GM10847 (cell line): ENCODE data around the gene PRPF39.

Experiments used
- POLR2A ChIP-seq: IDR thresholded peaks from 2 replicates; pipeline ENCODE4 v1.6.1; 2011; ENCODE audit not compliant: insufficient read length; ENCODE audit errors: extremely low read depth

PRPF39 gene

GRCh38 chr14:45068396-45068795, 15.5 kb upstream of the PRPF39 start:
- no peak for TF ChIP-seq POLR2A

DNA sequence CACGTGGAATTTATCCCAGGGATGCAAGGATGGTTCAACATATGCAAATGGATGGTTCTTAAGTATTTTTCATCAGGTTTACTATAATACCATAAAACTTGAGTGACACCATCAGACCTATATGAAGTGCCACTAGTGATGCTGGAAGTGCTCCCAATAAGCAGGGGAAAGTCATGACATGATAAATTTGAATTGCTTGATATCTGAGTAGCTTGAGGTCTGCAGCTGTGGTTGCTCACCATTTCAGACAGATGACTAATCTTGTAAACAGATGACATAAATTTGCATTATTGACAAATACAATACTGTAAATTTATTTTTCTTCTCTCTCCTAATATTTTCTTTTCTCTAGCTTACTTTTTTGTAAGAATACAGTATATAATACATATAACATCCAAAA, 13.7 kb upstream of the PRPF39 start:
- no peak for TF ChIP-seq POLR2A

- TF ChIP-seq POLR2A = no peak
Measured at GRCh38 chr14:45072126-45072525, 11.8 kb upstream of the PRPF39 start.

DNA sequence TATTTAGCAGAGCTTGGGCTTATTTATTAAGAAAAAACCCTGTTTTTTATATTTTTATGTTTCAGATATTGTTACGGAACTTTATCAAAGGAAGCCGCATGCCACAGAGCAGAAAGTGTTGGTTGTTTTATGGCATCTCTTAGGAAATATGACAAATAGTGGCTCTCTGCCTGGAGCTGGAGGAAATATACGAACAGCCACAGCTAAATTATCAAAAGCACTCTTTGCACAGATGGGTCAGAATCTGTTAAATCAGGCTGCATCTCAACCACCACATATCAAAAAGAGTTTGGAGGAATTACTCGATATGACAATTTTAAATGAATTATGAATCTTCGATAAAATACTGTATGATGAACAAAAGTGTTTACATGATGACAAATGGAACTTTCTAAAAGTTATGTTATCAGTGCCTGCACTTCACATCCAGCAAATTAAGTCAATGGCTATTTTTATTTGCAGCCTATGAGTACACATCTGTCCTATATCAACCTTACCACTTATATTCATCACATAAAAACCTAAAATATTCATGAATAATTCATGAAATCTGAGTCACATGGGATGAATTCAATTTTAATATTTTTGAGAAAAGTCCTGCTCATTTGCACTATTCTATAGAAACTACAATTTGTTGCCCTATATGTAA, 10.6 kb upstream of the PRPF39 start:
- TF ChIP-seq POLR2A = no peak

- TF ChIP-seq POLR2A = no peak
Measured at GRCh38 chr14:45078323-45078722, 5.6 kb upstream of the PRPF39 start.

- no peak for TF ChIP-seq POLR2A
Measured at GRCh38 chr14:45082420-45082819, 1.5 kb upstream of the PRPF39 start.

GRCh38 chr14:45083617-45083975, 320 bp upstream of the PRPF39 start:
- TF ChIP-seq POLR2A = no peak

DNA sequence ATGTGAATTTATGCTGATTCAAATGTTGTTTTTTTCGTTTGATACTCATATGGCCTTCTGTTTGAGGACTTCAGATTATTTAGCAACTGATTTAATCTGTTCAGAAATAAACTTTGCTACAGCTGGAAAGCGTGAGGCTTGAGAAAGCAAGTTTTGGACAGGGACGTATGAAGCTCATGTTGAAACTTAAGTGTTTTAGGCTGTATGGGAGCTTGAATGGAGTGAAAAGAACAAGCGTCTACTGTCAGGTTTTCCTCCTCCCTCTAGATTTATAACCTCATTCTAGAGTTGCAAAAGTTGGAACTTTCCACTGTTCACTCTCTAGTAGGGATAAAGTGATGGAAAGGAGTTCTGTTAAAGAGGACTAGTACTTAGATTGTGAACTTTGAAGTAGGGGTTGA, 1.0 kb downstream of the PRPF39 start:
- TF ChIP-seq POLR2A = no peak

- no peak for TF ChIP-seq POLR2A
Measured at GRCh38 chr14:45089813-45090212, 5.9 kb downstream of the PRPF39 start.

DNA sequence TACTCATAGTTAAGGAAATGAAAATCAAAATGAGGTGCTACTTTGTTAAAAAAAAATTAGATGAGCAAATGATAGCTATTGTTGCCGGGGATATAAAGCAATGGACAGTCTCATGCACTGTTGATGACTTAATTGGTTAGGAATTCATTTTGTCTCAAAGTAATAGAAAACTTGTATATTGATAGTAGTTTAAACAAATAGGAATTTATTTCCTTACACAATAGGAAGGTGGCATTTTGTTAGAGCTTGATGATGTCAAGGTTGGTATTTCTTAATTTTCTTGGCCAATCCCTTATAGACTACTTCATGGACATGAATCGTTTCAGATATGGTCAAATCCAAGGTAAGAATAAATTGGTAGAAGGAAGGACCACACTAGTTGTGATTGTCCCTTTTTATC, 7.8 kb downstream of the PRPF39 start:
- no peak for TF ChIP-seq POLR2A

DNA sequence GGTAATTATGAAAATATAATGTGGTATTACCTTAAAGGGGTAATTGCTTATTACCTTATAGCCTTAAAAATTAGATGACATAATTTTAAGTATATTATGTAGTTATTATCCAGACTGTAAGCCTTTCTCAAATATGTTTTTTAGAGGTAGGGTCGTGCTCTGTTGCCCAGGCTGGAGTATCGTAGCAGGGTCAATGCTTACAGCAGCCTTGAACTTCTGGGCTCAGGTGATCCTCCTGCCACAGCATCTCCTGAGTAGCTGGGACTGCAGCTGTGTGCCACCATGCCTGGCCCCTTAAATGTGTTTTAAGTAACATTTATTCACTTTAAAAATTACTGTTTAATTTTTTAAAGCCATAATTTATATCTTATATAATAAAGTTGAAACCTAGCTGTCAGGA, 10.4 kb downstream of the PRPF39 start:
- no peak for TF ChIP-seq POLR2A

GRCh38 chr14:45095143-45095542, 11.2 kb downstream of the PRPF39 start:
- TF ChIP-seq POLR2A = no peak

DNA sequence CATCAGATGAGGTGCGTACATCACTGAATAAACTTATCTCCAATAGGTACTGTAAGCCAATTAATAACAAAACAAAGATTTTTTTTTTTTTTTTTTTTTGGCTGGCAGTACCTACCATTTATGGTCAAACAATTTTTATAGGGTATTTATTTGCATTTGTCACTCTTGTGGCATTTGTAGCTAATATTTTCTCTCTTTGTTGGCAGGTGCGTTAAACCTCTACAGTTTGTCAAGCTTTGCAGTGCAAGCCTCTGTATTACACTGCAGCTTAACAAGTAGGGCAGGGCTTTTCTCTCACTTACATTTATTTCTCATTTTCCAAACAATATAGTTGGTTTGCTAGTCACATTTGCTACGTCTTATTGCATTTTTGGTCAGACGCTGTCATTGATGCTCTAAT, 12.3 kb downstream of the PRPF39 start:
- TF ChIP-seq POLR2A = no peak

GRCh38 chr14:45103806-45104205, 19.9 kb downstream of the PRPF39 start:
- TF ChIP-seq POLR2A = no peak

DNA sequence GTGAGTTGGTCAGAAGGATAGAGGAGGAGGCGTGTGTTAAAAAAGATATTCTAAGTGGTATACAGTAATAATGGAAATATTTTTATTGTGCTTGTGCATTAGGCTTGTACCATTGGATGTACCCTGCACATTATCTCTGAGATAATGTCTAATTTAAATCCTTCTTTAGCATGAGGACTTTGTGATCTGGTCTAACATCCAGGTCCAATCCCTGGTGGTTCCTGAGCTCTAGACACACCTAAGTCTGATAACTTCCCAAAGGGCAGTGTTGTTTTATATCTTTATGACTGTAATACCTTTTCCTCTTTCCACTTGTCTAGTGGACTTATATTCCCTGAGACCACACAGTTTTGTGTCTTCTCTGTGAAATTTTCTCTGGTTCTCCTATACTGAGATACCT, 20.6 kb downstream of the PRPF39 start:
- TF ChIP-seq POLR2A = no peak

DNA sequence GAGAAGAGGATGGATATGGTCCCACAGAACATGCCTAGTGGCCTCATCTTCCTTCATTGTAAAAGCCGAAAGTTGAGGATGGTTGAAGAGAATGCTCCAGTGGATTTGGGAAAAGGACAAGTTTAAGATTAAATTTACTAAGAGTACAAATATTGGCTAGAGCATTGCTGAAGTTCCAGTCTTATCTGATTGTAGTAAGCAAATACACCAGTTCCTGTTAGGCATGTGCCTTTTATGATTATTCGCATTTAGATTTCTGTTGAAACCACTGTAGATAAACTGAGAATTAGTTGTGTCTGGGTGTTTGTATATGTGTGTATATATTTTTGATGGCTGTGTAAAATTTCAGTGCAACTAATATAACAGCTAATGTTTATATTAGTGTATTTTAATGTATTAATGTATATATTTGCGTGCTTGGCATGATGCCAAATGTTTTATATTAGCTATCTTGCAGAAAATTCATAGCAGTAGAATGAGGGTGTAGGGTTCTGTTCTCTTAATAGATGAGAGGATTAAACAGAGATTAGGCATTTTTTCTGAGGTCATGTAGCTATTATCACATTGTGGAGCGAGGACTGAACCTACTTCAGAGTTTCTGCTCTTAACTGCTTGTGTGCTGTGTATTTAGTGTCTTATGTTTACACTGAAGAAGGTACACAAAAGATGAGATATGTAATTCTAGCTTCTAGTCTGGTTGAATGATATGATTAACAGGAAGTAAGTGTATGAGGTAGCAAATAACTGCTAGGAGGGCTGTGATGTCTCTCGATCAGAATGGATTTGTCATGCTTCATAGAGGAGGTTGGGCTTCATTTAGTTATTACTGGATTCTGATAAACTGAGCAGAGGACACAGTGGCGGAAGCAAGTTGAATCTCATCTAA, 29.2 kb downstream of the PRPF39 start:
- TF ChIP-seq POLR2A = no peak

- TF ChIP-seq POLR2A = no peak
Measured at GRCh38 chr14:45114327-45114726, 30.4 kb downstream of the PRPF39 start.
